GM21528 (cell line): Measurements from ENCODE around the gene LCNL1.

Source experiments
- ATAC-seq: cut with Tn5 transposase; IDR thresholded peaks from one replicate; pipeline ENCODE4 v1.9.1; 2021; ENCODE audit warnings: mild to moderate bottlenecking, moderate library complexity; ENCODE audit not compliant: unreplicated experiment, low FRiP score

LCNL1 gene

GRCh38 chr9:136958473-136958872, 24.3 kb upstream of the LCNL1 start:
- no peak for ATAC-seq

- ATAC-seq: no peak
These were observed 23.6 kb upstream of the LCNL1 start for GRCh38 chr9:136958898-136959850.

- ATAC-seq: no peak
These were observed 22.4 kb upstream of the LCNL1 start for GRCh38 chr9:136960212-136960937.

- ATAC-seq: no peak
These were observed 21.9 kb upstream of the LCNL1 start for GRCh38 chr9:136960938-136961275.

- no peak for ATAC-seq
These were observed 21.3 kb upstream of the LCNL1 start for GRCh38 chr9:136961279-136962065.

DNA sequence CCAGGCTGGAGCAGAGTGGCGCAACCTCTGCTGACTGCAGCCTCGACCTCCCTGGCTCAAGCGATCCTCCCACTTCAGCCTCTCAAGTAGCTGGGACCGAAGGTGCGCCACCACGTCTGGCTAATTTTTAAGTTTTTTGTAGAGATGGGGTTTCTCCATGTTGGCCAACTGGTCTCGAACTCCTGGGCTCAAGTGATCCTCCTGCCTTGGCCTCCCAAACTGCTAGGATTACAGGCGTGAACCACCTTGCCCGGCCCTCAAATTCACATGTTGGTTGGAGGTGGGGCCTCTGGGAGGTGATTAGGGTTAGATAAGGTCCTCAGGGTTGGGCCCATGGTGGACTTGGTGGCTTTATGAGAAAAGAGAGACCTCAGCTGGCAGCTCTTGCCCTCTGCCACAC, 20.6 kb upstream of the LCNL1 start:
- ATAC-seq: no peak

- ATAC-seq: no peak
These were observed 20.0 kb upstream of the LCNL1 start for GRCh38 chr9:136962701-136963248.

DNA sequence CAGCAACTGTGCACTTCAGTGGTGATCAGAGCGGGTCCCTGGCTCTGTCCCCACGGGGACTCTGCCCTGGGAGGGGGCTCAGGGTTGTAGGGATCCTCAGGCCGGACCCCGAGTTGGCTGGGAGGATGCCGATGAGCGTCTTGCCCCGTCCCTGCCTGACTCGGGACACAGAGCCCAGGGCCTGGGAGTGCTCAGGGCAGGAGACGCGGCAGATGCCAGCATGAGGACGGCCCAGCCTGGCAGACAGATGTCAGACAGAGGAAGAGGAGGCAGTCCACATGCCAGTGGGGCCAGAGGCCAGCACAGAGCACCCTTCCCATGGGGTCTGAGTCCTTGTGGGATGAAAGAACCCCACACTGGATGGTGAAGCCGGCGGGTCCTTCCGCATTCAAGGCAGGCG, 19.5 kb upstream of the LCNL1 start:
- no peak for ATAC-seq

GRCh38 chr9:136963751-136964150, 19.0 kb upstream of the LCNL1 start:
- no peak for ATAC-seq

GRCh38 chr9:136964171-136964689, 18.6 kb upstream of the LCNL1 start:
- ATAC-seq: no peak

GRCh38 chr9:136964833-136965422, 17.9 kb upstream of the LCNL1 start:
- no peak for ATAC-seq

- ATAC-seq: no peak
These were observed 16.9 kb upstream of the LCNL1 start for GRCh38 chr9:136965771-136966484.

GRCh38 chr9:136968333-136969127, 14.3 kb upstream of the LCNL1 start:
- no peak for ATAC-seq

DNA sequence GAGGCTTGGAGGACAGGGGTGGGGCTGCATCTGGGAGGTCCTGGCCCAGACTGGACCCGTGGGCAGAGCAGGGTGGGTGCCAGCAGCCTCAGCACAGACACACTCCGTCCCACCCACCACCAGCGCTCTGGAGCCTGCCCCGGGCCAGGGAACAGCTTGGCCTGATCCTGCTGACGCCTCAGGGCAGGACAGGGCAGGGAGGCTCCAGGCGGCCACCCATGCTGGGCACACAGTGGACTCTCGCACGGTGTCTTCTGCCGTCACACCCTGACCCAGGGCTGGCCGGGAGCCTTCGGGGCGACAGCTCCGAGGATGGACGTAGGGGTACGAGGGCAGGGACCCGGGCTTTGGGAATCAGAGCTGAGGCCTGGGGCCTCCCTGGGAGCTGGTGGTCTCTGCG, 13.6 kb upstream of the LCNL1 start:
- ATAC-seq: no peak

DNA sequence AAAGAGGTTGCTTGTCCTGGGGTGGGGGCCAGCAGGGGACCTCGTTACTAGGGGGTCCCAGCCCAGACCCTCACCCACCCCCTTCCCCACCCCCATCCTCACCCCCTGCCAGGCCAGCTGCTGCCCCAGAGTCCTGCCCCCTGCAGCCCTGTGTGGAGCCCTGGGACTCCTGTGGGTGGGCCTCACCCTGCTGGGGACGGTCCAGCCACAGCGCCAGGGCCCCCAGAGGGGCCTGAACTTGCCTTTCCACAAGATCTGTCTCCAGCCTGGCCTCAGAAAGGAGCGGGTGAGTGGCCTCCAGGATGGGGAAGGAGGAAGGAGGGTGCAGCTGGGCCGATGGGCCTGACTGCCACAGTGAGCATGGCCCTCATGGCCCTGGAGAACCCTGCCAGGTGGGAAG, 13.0 kb upstream of the LCNL1 start:
- no peak for ATAC-seq

- no peak for ATAC-seq
These were observed 12.4 kb upstream of the LCNL1 start for GRCh38 chr9:136970361-136970760.

DNA sequence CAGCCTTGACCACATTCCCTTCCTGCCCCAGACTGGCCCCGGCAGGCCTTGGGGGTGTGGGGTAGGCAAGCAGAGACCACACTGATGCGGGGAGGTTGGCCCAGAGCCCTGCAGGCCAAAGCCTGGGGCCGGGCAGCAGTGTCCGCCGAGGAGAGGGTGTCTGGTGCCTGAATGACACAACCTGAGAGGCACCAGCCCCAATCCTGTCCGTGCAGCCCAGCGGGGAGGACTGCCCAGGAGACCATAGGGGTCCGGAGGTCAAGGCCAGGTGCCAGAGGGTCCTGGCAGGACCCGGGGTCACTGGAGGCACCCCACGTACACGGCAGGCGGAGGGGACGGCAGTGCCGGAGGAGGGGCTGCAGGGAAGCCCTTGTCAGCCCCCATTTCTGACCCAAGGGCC, 11.0 kb upstream of the LCNL1 start:
- no peak for ATAC-seq

GRCh38 chr9:136972335-136972734, 10.5 kb upstream of the LCNL1 start:
- no peak for ATAC-seq

- no peak for ATAC-seq
These were observed 10.1 kb upstream of the LCNL1 start for GRCh38 chr9:136972743-136973142.
